Measurements from ENCODE around the gene PLCB4.

The PLCB4 gene

DNA sequence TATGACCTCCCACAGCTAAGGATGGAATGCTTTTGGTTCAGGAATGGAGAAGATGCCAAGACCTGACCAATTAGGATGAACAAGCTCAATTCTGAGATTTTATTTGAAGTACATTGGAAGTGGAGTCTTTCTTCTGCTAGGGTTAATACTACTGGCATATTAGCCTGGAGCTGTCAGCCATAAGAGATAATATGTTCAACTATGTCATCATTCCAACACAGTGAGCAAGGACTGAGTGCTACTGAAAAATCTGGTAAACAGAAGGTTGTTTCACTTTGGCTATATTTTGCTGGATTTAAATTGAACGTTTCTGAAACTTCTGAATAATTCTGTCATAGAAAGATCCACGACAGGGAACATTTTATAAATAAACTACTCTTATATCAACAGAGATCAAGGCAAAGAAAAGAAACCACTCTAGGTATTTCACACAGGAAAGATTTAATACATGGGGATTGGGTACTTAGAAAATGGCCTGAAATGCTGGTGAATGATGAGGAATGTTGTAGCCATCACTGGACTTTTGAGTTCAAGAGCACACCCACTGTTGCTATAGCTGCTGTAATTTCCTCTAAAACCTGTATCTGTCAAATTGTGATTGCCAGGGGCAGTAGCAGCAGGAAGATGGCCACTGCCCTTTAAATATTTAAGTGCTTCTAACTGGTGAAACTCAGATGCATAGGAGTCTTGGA lies 200.5 kb downstream of the PLCB4 start:
- no peak for DNase-seq (ENCODE audit: low read depth in 2 of 2)

GRCh38 chr20:9270831-9271230 lies 201.9 kb downstream of the PLCB4 start:
- no peak for DNase-seq (ENCODE audit: low read depth in 2 of 2)

- no peak for DNase-seq (ENCODE audit: low read depth in 2 of 2)
These were observed 208.1 kb downstream of the PLCB4 start for GRCh38 chr20:9276966-9277468.

- no peak for DNase-seq (ENCODE audit: low read depth in 2 of 2)
These were observed 211.1 kb downstream of the PLCB4 start for GRCh38 chr20:9279918-9280401.

DNA sequence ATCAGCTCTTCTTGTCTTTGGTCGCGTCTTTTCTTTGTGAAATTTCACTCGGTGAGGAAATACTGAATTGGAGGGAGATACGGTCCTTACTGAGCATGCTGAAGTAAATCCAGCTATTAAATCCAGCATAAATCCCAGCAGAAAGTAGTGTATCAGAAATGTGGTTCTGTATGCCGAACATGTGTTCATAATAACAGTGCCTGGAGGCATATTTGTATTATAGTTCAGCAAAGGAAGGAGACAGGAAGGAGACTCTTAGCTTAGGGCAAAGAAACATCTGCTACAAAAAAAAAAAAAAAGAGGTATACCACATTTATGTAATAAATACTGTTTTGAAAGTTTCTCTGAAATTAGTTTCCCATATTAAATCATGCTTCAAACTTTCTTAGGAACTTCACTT lies 211.8 kb downstream of the PLCB4 start:
- DNase-seq (ENCODE audit: low read depth in 2 of 2), result no peak

DNA sequence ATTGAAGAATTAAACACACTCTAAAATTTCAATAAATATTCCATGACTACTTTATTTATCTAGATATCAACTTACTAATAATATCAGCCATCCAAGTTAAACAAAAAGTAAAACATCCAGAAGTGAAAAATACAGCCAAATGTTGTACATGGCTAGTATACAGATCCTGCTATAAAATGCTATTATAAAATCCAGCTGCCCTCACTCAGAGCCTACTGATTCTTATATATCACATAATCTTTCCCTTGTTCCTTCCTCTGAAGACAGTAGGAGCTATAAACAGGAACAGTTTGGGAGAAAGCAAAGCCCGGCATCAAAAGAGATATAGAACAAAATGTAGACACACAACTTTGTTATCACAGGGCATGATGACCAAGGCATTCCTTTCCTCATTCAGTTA lies 212.9 kb downstream of the PLCB4 start:
- no peak for DNase-seq (ENCODE audit: low read depth in 2 of 2)

DNA sequence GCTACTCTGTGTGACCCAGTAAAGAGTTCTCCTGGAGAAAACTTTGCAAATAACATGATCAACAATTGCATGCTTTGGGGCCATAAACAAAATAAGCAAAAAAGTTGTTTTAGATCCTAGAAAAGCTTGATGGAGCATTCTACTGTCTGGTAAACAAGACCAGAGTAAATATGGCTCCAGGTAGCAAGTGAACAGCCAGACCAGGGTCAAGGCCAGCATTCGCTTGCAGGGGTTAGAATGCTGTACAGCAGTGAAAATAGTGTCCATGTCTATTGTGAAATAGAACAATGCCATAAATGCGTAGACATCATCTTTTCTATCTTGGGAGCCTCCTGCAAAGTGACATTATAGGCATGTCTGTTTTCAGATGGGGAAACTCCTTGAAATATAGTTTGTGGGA lies 216.7 kb downstream of the PLCB4 start:
- no peak for DNase-seq (ENCODE audit: low read depth in 2 of 2)

GRCh38 chr20:9286501-9287461 lies 217.9 kb downstream of the PLCB4 start:
- no peak for DNase-seq (ENCODE audit: low read depth in 2 of 2)

GRCh38 chr20:9287826-9288225 lies 218.9 kb downstream of the PLCB4 start:
- DNase-seq (ENCODE audit: low read depth in 2 of 2), result no peak

GRCh38 chr20:9290331-9290730 lies 221.4 kb downstream of the PLCB4 start:
- no peak for DNase-seq (ENCODE audit: low read depth in 2 of 2)

DNA sequence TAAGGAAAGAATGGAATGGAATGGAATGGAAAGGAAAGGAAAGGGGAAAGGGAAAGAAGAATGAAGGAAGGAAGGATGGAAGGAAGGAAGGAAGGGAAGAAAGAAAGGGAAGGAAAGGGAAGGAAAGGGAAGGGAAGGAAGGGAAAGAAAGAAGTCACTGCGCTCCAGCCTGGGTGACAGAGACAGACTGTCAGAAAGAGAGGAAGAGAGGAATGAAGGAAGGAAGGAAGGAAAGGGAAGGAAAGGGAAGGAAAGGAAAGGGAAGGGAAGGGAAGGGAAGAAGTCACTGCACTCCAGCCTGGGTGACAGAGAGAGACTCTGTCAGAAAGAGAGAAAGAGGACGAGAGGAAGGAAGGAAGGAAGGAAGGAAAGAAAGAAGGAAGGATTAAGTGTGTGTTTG lies 224.3 kb downstream of the PLCB4 start:
- DNase-seq (ENCODE audit: low read depth in 2 of 2), result no peak

DNA sequence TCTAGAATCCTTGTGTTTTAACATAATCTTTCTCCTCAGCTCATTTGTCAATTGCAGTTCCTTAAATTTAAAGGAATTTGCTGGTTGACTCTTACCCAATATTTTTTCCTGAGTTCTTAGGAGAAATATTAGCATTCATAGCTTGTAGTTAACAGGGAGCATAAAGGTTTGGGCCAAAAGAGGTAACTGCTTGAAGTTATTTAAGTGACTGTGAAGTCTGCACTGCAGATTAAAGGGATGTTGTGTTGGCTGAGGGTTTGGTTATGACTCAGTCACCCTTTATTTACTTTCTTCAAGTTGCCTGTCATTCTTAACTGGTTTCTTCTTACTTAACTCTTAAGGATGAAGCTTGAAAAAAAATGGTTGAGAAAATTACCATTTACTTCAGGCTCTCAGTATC lies 225.2 kb downstream of the PLCB4 start:
- DNase-seq (ENCODE audit: low read depth in 2 of 2), result no peak

- DNase-seq (ENCODE audit: low read depth in 2 of 2), result no peak
These were observed 230.0 kb downstream of the PLCB4 start for GRCh38 chr20:9298906-9299305.

DNA sequence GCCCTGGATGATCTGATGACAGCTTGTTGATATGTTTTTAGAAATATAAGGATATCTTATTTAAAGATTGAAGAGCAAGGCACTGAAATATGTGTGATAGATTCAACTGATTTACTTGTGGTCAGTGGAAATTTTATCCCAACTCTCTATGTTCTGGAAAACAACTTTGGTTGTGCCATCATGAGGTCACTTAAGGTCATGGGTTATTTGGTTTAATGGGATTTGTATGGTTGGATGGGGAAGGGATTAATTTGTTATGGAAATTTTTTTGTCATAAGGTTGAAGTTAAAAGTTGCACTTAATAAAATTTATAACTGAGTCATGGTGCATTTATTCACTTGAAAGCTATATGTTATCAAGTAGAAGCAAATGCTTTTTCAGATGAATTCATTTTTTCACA lies 231.2 kb downstream of the PLCB4 start:
- DNase-seq (ENCODE audit: low read depth in 2 of 2), result no peak

DNA sequence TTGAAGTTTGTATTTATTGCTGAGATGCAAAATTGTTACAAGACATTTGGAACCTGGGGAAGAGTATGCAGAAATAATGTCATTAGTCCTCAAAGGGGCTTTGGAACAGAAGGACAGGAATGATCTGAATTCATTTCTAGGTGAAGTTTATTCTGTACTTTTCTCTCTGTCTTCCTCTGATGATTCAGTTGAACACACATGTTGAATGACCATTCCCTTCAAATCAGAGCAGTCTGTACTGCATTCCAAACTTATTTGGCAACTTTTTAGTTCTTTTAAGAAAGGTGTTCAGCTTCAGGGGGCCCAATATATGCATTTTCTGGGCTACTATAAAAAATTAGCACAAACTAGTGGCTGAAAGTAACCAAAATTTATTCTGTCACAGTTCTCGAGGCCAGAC lies 231.6 kb downstream of the PLCB4 start:
- DNase-seq (ENCODE audit: low read depth in 2 of 2), result no peak

DNA sequence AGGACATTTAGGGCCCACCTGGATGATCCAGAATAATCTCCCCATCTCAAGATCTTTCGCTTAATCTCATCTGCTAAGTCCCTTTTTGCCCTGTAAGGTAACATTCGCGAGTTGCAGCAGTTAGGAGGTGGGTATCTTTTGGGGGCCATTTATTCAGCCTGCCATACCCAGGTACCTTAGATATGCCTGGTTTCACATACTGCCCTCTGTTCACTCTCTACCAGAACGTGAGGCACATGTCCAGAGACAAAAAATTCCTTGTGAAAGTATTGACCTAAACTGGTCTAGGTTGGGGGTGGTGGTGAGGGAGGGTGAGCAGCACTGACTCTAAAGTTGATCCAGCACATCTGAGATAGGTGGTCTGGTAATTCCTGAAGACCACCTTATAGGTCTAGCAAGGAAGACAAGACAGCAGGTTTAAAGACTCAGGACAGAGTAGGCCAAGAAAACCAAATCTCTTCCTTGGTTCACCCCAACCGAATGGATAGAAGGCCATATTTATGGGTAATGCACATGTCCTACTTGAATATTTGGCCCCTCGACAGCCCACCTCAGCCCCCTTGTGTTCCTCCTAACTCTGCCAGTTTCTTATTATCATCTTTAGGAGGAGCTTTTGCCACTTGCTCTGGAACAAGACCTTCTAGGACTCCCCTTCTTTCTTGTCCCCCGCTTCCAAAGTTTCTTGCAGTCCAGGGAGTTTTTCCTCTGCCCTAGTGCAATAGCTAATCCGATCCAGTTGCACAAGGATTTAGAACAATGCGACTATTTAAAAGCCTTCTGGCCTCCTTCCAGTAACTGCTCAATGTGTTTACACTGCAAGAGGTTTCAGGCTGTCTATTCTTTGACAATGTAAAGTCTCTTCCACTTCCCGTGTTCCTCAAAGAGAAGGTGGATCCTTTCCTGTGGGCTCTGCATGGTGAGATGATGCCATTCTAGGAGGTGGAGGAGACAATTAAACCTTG lies 232.5 kb downstream of the PLCB4 start:
- no peak for DNase-seq (ENCODE audit: low read depth in 2 of 2)

- no peak for DNase-seq (ENCODE audit: low read depth in 2 of 2)
These were observed 233.2 kb downstream of the PLCB4 start for GRCh38 chr20:9302091-9302462.

DNA sequence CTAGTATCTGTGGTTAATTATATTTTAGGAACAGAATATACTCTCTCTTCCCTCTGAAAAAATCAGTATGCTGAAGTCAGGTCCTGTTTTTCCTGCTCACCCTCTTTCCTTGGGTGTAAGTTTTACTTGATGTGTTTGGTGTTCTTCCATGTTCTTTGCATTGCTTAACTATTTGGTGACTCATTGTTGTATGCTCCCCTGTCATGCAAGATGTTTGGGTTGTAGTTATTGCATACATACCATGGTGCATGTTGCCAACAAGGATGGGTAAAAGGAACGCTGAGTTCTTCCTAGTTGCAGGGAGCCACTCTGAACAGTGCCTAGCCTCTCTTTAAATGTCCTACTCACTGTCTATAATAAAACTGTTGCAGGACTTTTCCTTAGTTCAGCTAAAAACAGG lies 237.6 kb downstream of the PLCB4 start:
- no peak for DNase-seq (ENCODE audit: low read depth in 2 of 2)

DNA sequence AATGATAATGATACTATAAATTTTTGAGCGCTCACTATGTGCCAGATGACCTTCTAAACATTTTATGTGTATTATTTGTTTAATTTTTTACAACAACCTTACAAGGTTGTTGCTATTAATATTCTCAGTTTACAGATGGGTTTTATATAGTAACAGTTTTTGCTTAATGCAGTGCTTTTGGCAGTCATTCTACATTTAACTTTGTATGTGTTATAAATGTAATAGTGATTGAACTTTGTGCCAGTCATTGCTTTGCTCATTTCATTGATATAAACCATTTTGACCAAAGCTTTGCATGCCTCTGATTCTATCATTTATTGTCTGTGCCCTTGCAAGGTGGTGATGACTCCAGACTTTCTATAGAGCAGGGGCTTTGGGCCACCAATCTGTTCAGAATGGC lies 239.2 kb downstream of the PLCB4 start:
- DNase-seq (ENCODE audit: low read depth in 2 of 2), result no peak

DNA sequence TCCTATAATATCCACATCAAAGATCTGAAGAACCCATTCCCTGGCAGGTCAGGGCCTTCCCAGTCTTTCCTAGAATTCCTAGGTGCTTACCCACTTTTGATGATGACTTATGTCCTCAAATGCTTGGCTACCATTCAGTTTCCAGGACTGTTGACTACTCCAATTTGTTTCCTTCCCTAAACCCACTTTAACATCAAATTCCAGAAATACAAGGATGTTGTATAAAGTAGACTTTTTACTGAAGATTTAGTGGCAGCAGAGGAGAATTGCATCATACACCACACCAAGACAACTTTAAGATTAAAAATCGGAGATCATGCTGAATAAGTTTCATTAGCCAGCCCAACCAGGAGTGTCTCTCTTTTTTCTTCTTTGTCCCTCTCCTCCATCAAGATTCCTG lies 242.2 kb downstream of the PLCB4 start:
- DNase-seq (ENCODE audit: low read depth in 2 of 2), result no peak

- no peak for DNase-seq (ENCODE audit: low read depth in 2 of 2)
These were observed 250.9 kb downstream of the PLCB4 start for GRCh38 chr20:9319687-9320384.

All from stimulated activated CD8-positive, alpha-beta memory T cell treated with anti-CD3 and anti-CD28 coated beads, Interleukin-15, amount 100 ng/mL, for 48 hours (primary cell).